GM13976 (cell line): Measurements from ENCODE around the gene LRRC53.

Source experiments
- DNase-seq: peaks from one replicate; pipeline ENCODE4 v3.0.0; 2012; ENCODE audit warnings: low spot score
- in situ Hi-C: fragments of 300-500 bp; cut with MboI; formaldehyde crosslinking; loops from one replicate; pipeline ENCODE4 v1.12.0; 2022; ENCODE audit warnings: low sequenced_read_pairs, mixed read lengths, inconsistent platforms; ENCODE audit not compliant: unreplicated experiment
- TF ChIP-seq, protein P1 (sequence below): IDR thresholded peaks from 2 replicates; pipeline ENCODE4 v1.5.1; 2012; ENCODE audit warnings: borderline replicate concordance, mild to moderate bottlenecking; ENCODE audit not compliant: insufficient read depth; ENCODE audit errors: extremely low read depth, missing control alignments, control extremely low read depth

The LRRC53 gene, protein sequence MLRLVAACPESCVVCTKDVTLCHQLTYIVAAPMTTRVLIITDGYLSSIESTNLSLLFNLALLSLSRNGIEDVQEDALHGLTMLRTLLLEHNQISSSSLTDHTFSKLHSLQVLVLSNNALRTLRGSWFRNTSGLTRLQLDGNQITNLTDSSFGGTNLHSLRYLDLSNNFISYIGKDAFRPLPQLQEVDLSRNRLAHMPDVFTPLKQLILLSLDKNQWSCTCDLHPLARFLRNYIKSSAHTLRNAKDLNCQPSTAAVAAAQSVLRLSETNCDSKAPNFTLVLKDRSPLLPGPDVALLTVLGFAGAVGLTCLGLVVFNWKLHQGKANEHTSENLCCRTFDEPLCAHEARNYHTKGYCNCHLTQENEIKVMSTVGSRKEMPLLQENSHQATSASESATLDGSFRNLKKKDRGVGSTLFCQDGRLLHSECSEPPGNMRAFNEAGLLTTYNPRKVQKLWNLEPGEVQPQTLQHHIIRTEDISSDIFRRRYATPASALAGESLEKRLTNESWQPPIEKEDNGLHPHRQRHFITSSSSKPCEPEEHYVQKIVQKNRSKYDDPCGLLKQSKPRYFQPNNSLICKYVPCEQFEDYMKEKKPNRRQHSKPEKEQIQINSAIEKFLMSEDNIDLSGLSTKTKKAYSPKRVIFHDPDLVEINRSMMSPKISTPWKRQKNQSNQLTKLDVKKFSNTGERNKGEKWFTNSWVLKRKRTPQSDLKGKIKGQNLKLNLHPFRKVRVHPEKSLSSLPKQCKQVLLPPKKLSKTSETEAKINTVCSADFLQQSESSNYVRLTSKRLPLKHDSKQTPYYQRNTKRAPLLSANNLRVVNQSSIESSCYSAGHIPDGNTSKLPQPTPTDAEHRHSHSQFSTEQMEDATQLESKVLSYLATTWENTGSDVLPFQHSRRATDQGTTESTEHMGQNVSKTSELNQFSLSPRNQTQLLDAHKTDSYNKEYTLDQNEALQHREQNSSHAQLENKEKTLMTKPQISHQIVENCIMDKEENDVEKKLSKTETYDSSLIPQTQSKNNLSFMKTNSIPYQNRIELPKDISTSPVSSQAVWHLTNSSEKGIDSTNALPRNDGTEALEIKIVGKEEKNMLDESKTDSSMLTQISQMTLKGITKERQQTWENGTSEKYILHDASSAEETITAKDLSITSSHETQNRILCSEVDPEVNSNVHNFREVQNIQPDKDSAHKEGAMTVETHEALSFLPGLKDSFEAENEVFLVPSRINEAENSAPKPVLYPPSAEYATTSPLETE

DNA sequence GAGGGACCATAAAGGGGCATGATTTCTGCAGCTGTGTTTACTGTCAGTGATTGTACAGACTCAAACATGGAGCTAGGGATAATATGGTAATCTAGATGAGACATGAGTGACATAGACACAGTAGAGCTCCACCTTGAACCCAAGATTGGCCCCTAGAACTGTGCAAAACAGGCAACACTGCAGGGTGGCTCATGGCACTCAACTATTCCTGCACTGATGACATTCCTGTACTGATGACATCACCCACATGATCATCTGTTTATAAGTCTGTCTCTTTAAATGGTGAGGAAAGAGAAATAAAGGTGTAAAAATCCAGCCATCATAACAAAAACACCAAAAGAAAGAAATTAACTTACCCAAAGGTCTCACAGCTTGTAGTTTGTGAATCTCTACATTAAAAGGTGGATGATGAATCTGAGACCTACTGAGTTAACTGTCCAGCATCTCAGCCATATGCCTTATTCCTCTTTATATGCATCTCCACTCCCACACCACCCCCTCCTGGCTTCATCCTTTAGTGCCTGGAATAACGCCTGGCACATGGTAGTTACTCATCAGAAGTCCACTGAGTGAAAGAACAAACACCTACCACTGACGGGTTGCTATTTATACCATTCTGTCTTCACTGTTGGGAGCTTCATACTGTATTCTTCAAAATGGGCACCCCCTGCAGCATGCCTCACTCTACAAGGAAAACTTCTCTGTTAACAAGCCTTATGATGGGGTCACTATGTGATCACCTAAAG, at the start of gene LRRC53:
Gene LRRC53 (minus strand): TSS at position 442 of the 746 bp plus-strand sequence. CDS start 29,262 bp downstream, outside the sequence.
- no peak for DNase-seq
- in situ Hi-C loops: no loop called here
- TF ChIP-seq, protein P1, sequence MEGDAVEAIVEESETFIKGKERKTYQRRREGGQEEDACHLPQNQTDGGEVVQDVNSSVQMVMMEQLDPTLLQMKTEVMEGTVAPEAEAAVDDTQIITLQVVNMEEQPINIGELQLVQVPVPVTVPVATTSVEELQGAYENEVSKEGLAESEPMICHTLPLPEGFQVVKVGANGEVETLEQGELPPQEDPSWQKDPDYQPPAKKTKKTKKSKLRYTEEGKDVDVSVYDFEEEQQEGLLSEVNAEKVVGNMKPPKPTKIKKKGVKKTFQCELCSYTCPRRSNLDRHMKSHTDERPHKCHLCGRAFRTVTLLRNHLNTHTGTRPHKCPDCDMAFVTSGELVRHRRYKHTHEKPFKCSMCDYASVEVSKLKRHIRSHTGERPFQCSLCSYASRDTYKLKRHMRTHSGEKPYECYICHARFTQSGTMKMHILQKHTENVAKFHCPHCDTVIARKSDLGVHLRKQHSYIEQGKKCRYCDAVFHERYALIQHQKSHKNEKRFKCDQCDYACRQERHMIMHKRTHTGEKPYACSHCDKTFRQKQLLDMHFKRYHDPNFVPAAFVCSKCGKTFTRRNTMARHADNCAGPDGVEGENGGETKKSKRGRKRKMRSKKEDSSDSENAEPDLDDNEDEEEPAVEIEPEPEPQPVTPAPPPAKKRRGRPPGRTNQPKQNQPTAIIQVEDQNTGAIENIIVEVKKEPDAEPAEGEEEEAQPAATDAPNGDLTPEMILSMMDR: no peak

DNA sequence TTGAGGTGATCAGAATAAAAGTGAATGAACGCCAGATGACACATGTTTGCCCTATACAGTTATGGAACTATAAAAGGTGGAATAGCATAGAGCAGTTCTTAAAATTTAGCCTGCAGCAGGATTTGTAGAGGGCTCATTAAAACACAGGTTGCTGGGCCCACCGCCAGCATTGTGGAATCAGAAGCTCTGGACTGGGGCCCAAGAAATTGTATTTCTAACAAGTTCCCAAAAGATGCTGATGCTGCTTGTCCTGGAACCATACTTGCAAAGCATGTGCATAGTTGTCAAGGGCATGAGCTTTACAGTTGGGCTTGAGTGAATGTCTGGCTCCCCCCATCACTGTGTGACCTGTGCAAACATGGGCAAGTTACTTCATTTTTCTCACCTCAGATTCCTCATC, 37.5 kb upstream of the LRRC53 start:
- TF ChIP-seq, protein P1: no peak
- DNase-seq: no peak
- in situ Hi-C loops: no loop called here

DNA sequence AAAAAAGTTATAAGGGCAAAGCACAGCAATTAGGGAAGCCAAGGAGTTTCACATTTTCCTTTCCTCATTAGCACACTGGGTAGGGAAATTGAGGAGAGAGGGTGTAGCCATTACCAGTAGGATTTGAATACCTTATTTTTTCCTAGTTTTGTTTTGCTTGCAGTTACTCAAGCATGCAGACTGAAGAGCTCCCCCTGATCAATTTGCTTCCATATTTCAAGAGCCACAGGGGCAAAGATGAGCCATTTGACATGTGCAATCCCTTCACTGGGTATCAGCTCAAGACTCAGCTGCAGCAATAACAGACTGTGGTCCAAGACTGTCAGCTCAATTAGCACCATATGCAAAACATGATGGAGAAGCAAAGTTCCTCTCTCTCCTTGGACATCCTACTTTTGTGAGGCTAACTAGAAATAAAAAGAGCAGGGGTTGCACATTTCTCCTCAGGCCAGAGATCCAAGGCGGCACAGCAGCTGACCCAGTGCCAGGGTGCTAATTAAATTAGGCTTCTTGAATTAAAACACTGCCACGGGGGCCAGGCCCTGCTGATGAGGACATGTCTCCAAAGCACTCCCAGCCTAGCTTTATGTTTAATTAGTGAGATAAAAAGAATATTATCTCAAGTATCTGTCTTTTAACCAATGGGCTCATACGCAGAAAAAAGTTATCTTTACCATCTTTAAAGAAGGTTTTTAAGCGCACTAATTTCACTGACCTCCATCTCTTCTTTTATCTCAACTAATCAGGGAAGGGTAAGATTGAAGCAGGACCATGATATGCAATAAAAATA, 36.7 kb upstream of the LRRC53 start:
- TF ChIP-seq, protein P1: no peak
- DNase-seq: no peak
- in situ Hi-C loops: no loop called here

DNA sequence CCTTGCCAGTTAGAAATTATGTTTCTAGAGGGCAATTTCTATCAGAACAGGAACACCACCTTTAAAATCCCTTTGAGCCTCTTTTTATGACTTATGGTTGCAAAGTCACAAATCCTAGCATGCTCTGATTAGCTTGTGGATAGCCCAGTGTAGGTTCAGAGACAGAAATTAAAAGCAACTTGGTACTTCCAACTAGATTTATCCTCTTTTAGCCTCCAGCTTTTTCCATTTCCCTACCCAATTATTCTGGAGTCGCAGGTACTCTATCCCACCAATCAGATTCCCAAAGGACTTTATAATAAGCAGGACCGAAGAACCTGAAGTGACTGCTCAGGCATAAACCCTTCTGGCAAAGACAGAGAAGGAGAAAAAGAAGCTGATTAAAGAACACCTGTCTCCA, 33.4 kb upstream of the LRRC53 start:
- DNase-seq: no peak
- TF ChIP-seq, protein P1: no peak
- in situ Hi-C loops: no loop called here

DNA sequence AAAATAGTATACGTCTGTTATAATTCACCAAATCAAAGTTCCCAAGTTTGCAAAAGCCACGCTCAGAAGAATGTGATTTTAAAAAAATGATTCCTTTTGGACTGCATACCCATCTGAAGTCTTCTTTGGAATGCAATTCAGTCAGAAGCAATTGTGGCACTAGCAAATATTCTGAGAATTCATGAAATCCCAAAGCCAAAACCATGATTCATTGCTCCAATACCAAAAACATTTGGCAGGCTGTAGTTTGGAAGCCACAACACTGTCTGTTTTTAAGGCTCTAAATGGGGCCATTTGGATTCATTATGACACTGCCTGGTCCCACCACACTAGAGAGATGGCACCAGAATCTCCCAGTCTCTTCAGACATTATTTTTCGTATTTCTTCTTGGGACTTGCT, 21.8 kb upstream of the LRRC53 start:
- TF ChIP-seq, protein P1: no peak
- no peak for DNase-seq
- in situ Hi-C loops: no loop called here
